GM12892 (cell line): Measurements from ENCODE around the gene CAPN12.

Experiments
- POLR2A ChIP-seq: IDR thresholded peaks from 2 replicates; pipeline ENCODE4 v1.6.1; 2011; ENCODE audit warnings: low read depth, low read length, control low read depth
- POLR2AphosphoS5 ChIP-seq: IDR thresholded peaks from 2 replicates; pipeline ENCODE4 v1.6.1; 2011; ENCODE audit warnings: low read depth, low read length, control low read depth

DNA sequence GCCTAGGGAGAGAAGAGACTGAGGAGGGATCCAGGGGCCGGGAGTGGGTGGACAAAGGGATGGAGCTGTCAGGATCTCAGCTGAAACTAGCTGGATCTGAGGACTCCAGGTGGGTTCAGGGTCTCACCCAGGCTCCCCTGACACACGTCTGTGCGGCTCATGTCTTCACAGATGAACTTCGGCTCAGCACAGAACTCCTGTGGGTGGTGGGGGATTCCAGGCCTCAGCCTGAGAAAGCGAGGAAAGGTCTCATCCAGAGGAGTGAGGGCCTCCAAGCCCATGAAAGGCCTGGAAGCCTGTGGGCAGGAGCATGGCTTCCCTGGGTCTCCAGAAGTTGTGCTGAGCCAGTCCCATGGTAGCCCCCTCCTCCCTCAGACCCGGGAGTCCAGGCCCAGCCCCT is 1.4 kb downstream of the CAPN12 start:
- TF ChIP-seq POLR2AphosphoS5 (no peak), POLR2A (no peak)
